ENCODE data around the gene RBKS. TPM values are rescaled to one million over a fixed set of nuclear protein-coding genes. Genes with fewer than 3 reads are reported as not detected.
A peak's percentile ranks its signal among the peaks of the same experiment; 100 is the strongest.

RBKS gene
- polyA plus RNA-seq, 1 donor (not counting 4 experiments of a cell fraction or from before 2014, with no cell fraction given), result 1.9 TPM

DNA sequence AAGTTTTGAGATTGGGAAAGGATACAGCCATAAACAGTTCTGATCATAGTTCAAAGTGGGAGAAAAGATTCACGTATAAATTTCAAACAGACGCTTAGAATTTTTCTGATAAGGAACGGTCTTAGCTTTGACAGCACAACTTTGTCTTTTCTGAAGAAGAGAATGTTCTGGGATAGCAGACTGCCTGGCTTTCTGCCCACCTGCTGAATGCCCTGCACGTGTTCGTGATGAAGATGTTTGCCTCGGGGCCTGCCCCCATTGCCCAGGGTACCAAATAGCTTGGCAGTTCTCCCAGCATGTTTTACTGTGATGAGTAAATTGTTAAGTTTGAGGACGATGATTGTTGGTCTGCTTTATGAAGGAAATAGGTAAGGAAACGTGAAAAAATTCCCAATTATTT, 114.1 kb downstream of the RBKS start:
- dilution Hi-C loops (cut with MboI; ENCODE audit: extremely low pct_ligation_motif_present, low sequenced_read_pairs), result no loop called here
- Histone ChIP-seq H3K4me1 (ENCODE audit: control insufficient read depth, extremely low read depth, insufficient read depth, low read length) (peaks cover 32% of the 10 kb centered on the region), H3K4me3 (ENCODE audit: control insufficient read depth in 2 of 3, extremely low read depth in 1 of 3, insufficient read depth in 2 of 3, low read depth in 1 of 3, low read length in 3 of 3) (no peak overlapping the region), H4K20me1 (ENCODE audit: control insufficient read depth, extremely low read depth, insufficient read depth, low read length) (no peaks in the 10 kb centered on the region), H2AFZ (ENCODE audit: control insufficient read depth, low read length) (no peak overlapping the region), H3K4me2 (ENCODE audit: control insufficient read depth, extremely low read depth, insufficient read depth, low read depth, low read length) (peak overlapping the region; percentile 15), H3K27ac (ENCODE audit: control insufficient read depth, insufficient read depth, low read length) (no peak overlapping the region), H3K9me3 (ENCODE audit: control insufficient read depth, low read depth, low read length) (no peaks in the 10 kb centered on the region), H3K36me3 (ENCODE audit: control insufficient read depth in 2 of 2, extremely low read depth in 1 of 2, insufficient read depth in 2 of 2, low read length in 2 of 2) (peaks cover 3 to 29% of the 10 kb centered on the region in 2 experiments), H3K9ac (ENCODE audit: control insufficient read depth, extremely low read depth, insufficient read depth, low read length) (no peak overlapping the region), H3K9me1 (ENCODE audit: control insufficient read depth, extremely low read depth, insufficient read depth, low read length) (peaks cover 5% of the 10 kb centered on the region), H3K27me3 (ENCODE audit: control insufficient read depth, extremely low read depth, insufficient read depth, low read length) (no peaks in the 10 kb centered on the region), H3K79me2 (ENCODE audit: control insufficient read depth, insufficient read depth, low read length) (peaks cover 73% of the 10 kb centered on the region)
- DNase-seq (ENCODE audit: low read depth, low spot score), result peak; percentile 36
- no peak for TF ChIP-seq EZH2 (IDR thresholded peaks at IDR 0.05; ENCODE audit: low read length)
- no peak for TF ChIP-seq CTCF (optimal IDR thresholded peaks at IDR 0.05 in 1 of 3, IDR thresholded peaks at IDR 0.05 in 1 of 3, conservative IDR thresholded peaks at IDR 0.05 in 1 of 3; ENCODE audit: extremely low read depth in 1 of 3, insufficient read depth in 2 of 3, low read length in 3 of 3)
- peak; percentile 77 for FAIRE-seq

- H3K9ac ChIP-seq (ENCODE audit: control insufficient read depth, extremely low read depth, insufficient read depth, low read length), result no peak overlapping the region
- FAIRE-seq, result no peak
- no peak overlapping the region for H3K4me3 ChIP-seq (ENCODE audit: control insufficient read depth in 2 of 3, extremely low read depth in 1 of 3, insufficient read depth in 2 of 3, low read depth in 1 of 3, low read length in 3 of 3)
- no peak for TF ChIP-seq EZH2 (IDR thresholded peaks at IDR 0.05; ENCODE audit: low read length)
- no peak for TF ChIP-seq CTCF (optimal IDR thresholded peaks at IDR 0.05 in 1 of 3, IDR thresholded peaks at IDR 0.05 in 1 of 3, conservative IDR thresholded peaks at IDR 0.05 in 1 of 3; ENCODE audit: extremely low read depth in 1 of 3, insufficient read depth in 2 of 3, low read length in 3 of 3)
- peaks cover 34% of the 10 kb centered on the region for H3K4me1 ChIP-seq (ENCODE audit: control insufficient read depth, extremely low read depth, insufficient read depth, low read length)
- H4K20me1 ChIP-seq (ENCODE audit: control insufficient read depth, extremely low read depth, insufficient read depth, low read length), result no peaks in the 10 kb centered on the region
- dilution Hi-C loops (cut with MboI; ENCODE audit: extremely low pct_ligation_motif_present, low sequenced_read_pairs), result no loop called here
- no peaks in the 10 kb centered on the region for H3K27me3 ChIP-seq (ENCODE audit: control insufficient read depth, extremely low read depth, insufficient read depth, low read length)
- H3K9me3 ChIP-seq (ENCODE audit: control insufficient read depth, low read depth, low read length), result no peaks in the 10 kb centered on the region
- H3K79me2 ChIP-seq (ENCODE audit: control insufficient read depth, insufficient read depth, low read length), result peaks cover 66% of the 10 kb centered on the region
- H3K27ac ChIP-seq (ENCODE audit: control insufficient read depth, insufficient read depth, low read length), result no peak overlapping the region
- no peak for DNase-seq (ENCODE audit: low read depth, low spot score)
- peaks cover 1 to 25% of the 10 kb centered on the region in 2 experiments for H3K36me3 ChIP-seq (ENCODE audit: control insufficient read depth in 2 of 2, extremely low read depth in 1 of 2, insufficient read depth in 2 of 2, low read length in 2 of 2)
- H2AFZ ChIP-seq (ENCODE audit: control insufficient read depth, low read length), result no peak overlapping the region
- peak overlapping the region; percentile 98 for H3K4me2 ChIP-seq (ENCODE audit: control insufficient read depth, extremely low read depth, insufficient read depth, low read depth, low read length)
- peaks cover 5% of the 10 kb centered on the region for H3K9me1 ChIP-seq (ENCODE audit: control insufficient read depth, extremely low read depth, insufficient read depth, low read length)
Measured at GRCh38 chr2:27773959-27774358, 116.2 kb downstream of the RBKS start.

Data from keratinocyte (primary cell).